DND-41 (cell line): Measurements from ENCODE around the gene ZFP57.

Experiments used
- ATAC-seq: fragments of 200-7000 bp; cut with Tn5 transposase; 3 replicates; pipeline ENCODE4 v1.9.1; 2021; ENCODE audit warnings: low read depth; ENCODE audit not compliant: insufficient read depth
- DNase-seq: peaks from one replicate; pipeline ENCODE4 v3.0.0-alpha.2; 2020
- H2AFZ ChIP-seq: 2 replicates; pipeline ENCODE4 v1.6.0; 2012; ENCODE audit warnings: low read depth, low read length
- H3K27ac ChIP-seq: 2 replicates; pipeline ENCODE4 v1.5.1; 2012; ENCODE audit warnings: low read length, inconsistent platforms
- H3K27me3 ChIP-seq: fragments of 200-600 bp; sonication (generic); 2 replicates; pipeline ENCODE4 v1.6.0; 2012; ENCODE audit warnings: low read length, mild to moderate bottlenecking, inconsistent platforms; ENCODE audit not compliant: insufficient read depth, poor library complexity
- H3K36me3 ChIP-seq: 2 replicates; pipeline ENCODE4 v1.5.1; 2012; ENCODE audit warnings: low read length, inconsistent platforms; ENCODE audit not compliant: insufficient read depth
- H3K4me1 ChIP-seq: 2 replicates; pipeline ENCODE4 v1.5.1; 2012; ENCODE audit warnings: mild to moderate bottlenecking, low read length; ENCODE audit not compliant: insufficient read depth
- H3K4me2 ChIP-seq: 2 replicates; pipeline ENCODE4 v1.6.0; 2012; ENCODE audit warnings: mild to moderate bottlenecking, moderate library complexity, low read length, inconsistent platforms; ENCODE audit not compliant: insufficient read depth
- H3K4me3 ChIP-seq, 2 experiments: fragments of 200-600 bp in 1 of 2; shearing (Covaris generic) in 1 of 2; 2 replicates each; pipeline ENCODE4 v1.5.1; 2012 to 2016; ENCODE audit warnings: inconsistent platforms in 2 of 2, low read length in 2 of 2, mild to moderate bottlenecking in 2 of 2, low read depth in 1 of 2, moderate library complexity in 1 of 2
- H3K79me2 ChIP-seq: 2 replicates; pipeline ENCODE4 v1.6.0; 2012; ENCODE audit warnings: low read length, inconsistent platforms; ENCODE audit not compliant: insufficient read depth
- H3K9ac ChIP-seq: 2 replicates; pipeline ENCODE4 v1.6.0; 2012; ENCODE audit warnings: low read depth, mild to moderate bottlenecking, inconsistent platforms, low read length, moderate library complexity
- H3K9me3 ChIP-seq: 2 replicates; pipeline ENCODE4 v1.5.1; 2012; ENCODE audit warnings: low read length, moderate library complexity, mild to moderate bottlenecking, inconsistent platforms; ENCODE audit not compliant: insufficient read depth, severe bottlenecking
- H4K20me1 ChIP-seq: 2 replicates; pipeline ENCODE4 v1.6.0; 2012; ENCODE audit warnings: low read length; ENCODE audit not compliant: insufficient read depth
- CTCF ChIP-seq: IDR thresholded peaks from 2 replicates; pipeline ENCODE4 v1.5.1; 2012; ENCODE audit warnings: borderline replicate concordance, low read length, moderate library complexity, mild to moderate bottlenecking; ENCODE audit not compliant: poor library complexity, severe bottlenecking; ENCODE audit errors: extremely low read depth
- EZH2 ChIP-seq: IDR thresholded peaks from 3 replicates; pipeline ENCODE4 v1.6.1; 2012; ENCODE audit warnings: borderline replicate concordance, low read depth, mild to moderate bottlenecking, moderate library complexity, low read length, inconsistent platforms; ENCODE audit not compliant: severe bottlenecking

ZFP57 gene

GRCh38 chr6:29681811-29682210 is 859 bp upstream of the ZFP57 start:
- Histone ChIP-seq H3K4me2 (no peak overlapping the region), H3K79me2 (no peaks in the 10 kb centered on the region), H3K36me3 (no peaks in the 10 kb centered on the region), H3K9me3 (no peaks in the 10 kb centered on the region), H3K4me3 (no peak overlapping the region), H3K9ac (no peak overlapping the region), H4K20me1 (no peaks in the 10 kb centered on the region), H3K27me3 (peaks cover 8% of the 10 kb centered on the region), H3K4me1 (no peaks in the 10 kb centered on the region), H2AFZ (no peak overlapping the region), H3K27ac (no peak overlapping the region)
- DNase-seq: no peak
- TF ChIP-seq CTCF (no peak), EZH2 (no peak)
- no peak for ATAC-seq

- no peaks in the 10 kb centered on the region for H4K20me1 ChIP-seq
- H3K9me3 ChIP-seq: no peaks in the 10 kb centered on the region
- peaks cover 2% of the 10 kb centered on the region for H3K27me3 ChIP-seq
- H3K4me2 ChIP-seq: no peak overlapping the region
- H3K4me3 ChIP-seq: no peak overlapping the region
- no peaks in the 10 kb centered on the region for H3K4me1 ChIP-seq
- no peaks in the 10 kb centered on the region for H3K36me3 ChIP-seq
- ATAC-seq (no peak), DNase-seq (no peak)
- no peak overlapping the region for H3K27ac ChIP-seq
- no peaks in the 10 kb centered on the region for H3K79me2 ChIP-seq
- TF ChIP-seq CTCF (no peak), EZH2 (no peak)
- no peak overlapping the region for H2AFZ ChIP-seq
- no peak overlapping the region for H3K9ac ChIP-seq
Observed at GRCh38 chr6:29680416-29680815, 536 bp downstream of the ZFP57 start.

- Histone ChIP-seq H3K27ac (no peak overlapping the region), H2AFZ (no peak overlapping the region), H3K4me2 (no peak overlapping the region), H3K4me1 (no peaks in the 10 kb centered on the region), H3K9ac (no peak overlapping the region), H4K20me1 (no peaks in the 10 kb centered on the region), H3K36me3 (no peaks in the 10 kb centered on the region), H3K9me3 (no peaks in the 10 kb centered on the region), H3K4me3 (no peak overlapping the region), H3K27me3 (peaks cover 2% of the 10 kb centered on the region), H3K79me2 (no peaks in the 10 kb centered on the region)
- no peak for ATAC-seq
- DNase-seq: no peak
- TF ChIP-seq CTCF: no peak
- TF ChIP-seq EZH2: no peak
Observed at GRCh38 chr6:29679962-29680361, 990 bp downstream of the ZFP57 start.

- H3K4me3 ChIP-seq: no peak overlapping the region
Observed at GRCh38 chr6:29678114-29678513, 2.8 kb downstream of the ZFP57 start.

More at GRCh38 chr6:29678114-29678513, 2.8 kb downstream of the ZFP57 start:
- Histone ChIP-seq H3K4me2 (no peak overlapping the region), H3K9ac (no peak overlapping the region), H3K9me3 (no peaks in the 10 kb centered on the region), H3K36me3 (no peaks in the 10 kb centered on the region), H3K27me3 (no peaks in the 10 kb centered on the region), H3K4me1 (no peaks in the 10 kb centered on the region), H4K20me1 (no peaks in the 10 kb centered on the region), H3K79me2 (no peaks in the 10 kb centered on the region), H2AFZ (no peak overlapping the region), H3K27ac (no peak overlapping the region)
- DNase-seq: no peak
- no peak for ATAC-seq
- no peak for TF ChIP-seq EZH2
